GM12873 (cell line): ENCODE results near the gene C2CD2.

Experiments used
- TF ChIP-seq, protein P1 (sequence below): IDR thresholded peaks from 2 replicates; pipeline ENCODE4 v1.5.1; 2012; ENCODE audit warnings: low read depth, mild to moderate bottlenecking, moderate library complexity, low read length, control low read depth; ENCODE audit not compliant: insufficient read depth; ENCODE audit errors: missing control alignments

Gene C2CD2

DNA sequence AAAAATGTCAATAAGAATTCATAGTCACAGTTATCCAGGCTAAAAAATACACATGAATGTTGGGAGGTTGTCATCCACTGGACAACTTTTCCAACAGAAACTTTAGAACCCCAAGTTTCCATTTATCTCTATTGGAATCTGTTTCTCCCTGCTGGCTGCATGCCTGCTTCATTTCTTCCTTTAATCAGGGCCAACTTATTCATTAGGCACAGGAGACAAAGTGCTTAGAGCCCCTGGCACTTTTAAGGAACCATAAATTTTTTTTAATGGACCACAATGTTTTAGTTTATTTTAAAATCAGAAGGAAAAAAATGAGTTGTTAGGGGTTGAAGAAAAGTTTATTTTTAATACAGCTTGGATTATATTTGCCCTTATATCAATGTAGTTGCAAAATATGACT is 26.7 kb upstream of the C2CD2 start:
- TF ChIP-seq, protein P1, sequence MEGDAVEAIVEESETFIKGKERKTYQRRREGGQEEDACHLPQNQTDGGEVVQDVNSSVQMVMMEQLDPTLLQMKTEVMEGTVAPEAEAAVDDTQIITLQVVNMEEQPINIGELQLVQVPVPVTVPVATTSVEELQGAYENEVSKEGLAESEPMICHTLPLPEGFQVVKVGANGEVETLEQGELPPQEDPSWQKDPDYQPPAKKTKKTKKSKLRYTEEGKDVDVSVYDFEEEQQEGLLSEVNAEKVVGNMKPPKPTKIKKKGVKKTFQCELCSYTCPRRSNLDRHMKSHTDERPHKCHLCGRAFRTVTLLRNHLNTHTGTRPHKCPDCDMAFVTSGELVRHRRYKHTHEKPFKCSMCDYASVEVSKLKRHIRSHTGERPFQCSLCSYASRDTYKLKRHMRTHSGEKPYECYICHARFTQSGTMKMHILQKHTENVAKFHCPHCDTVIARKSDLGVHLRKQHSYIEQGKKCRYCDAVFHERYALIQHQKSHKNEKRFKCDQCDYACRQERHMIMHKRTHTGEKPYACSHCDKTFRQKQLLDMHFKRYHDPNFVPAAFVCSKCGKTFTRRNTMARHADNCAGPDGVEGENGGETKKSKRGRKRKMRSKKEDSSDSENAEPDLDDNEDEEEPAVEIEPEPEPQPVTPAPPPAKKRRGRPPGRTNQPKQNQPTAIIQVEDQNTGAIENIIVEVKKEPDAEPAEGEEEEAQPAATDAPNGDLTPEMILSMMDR: no peak

DNA sequence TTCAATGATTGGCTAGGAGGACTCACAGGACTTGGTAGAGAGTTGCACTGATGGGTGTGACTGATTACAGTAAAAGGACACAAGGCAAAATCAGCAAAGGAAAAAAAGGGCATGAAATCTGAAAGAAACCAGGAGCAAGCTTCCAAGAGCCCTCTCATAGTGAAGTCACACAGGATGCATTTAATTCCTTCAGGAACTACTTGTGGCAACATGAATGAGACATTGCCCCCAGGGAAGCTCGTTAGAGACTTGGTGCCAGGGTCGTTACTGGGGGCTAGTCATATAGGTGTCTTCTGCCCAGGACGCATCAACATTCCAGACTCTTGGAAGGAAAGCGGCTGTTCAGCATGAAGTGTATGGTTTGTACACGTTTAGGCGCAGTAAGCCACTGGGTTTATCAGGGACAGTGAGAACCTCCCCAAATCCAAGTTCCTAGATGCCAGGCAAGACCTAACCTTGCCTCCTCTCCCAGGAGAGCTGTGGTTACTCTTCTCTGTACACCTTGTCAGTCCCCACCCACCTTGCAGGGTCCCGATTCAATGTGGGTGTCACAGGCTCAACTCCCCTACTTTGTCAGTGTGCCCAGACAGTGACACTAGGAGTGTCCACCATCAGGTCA is 26.0 kb upstream of the C2CD2 start:
- TF ChIP-seq, protein P1: no peak

DNA sequence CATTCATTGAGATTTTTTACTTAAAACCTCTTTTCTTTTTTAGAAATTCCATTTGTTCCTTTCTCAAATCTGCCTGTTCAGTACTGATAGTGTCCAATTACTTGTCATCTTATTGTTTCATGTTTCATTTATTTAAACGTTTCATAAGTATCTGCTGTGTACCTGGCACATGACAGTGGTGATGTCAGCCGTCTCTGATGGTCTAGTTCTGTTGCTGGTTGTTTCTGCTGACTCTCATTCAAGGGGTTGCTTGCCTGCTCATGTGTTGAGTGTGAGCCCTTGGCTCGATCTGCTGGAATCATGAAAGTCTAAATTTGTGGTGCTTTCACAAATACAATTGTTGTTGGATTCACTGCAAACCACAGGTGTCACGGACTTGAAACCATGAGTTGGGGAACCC is 25.5 kb upstream of the C2CD2 start:
- TF ChIP-seq, protein P1: no peak

DNA sequence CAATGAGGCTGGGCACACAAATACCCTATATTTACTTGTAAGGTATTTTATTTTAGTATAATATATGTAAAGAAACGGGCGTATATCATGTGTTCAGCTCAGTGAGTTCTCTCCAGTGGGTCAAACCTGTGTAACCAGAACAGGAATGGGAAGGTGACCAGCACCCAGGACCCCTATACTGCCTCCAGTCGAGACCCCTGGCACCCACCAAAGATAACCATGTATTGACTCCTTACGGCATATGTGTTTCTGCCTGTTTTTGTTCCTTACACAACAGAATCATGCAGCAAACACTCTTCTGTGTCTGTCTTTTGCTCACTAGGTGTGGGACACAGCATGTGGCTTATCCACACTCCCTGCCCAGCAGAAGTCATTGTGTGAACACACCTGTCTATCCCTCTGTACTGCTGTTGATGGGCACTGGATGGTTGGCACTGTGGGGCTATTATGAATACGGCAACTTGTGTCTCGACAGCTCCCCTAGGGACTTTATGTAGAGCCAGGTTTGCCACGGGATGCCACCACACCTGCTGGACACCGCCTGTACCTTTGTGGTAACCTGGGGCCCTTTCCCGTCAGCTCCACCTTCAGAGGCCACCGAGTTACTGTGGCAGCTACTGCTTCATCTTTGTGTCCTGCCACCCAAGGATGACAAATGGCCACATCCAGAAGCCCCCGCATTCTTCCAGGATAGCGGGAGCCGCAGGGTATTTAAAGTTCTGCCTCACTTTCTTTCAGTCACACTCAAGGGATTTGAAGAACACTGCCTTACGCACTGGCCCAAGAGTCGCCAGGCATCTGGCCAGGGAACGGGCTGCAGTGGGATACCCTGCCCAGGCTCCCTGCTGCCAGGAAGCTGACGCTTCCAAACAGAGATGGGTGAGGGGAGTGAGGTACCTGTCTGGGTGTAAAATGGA is 23.5 kb upstream of the C2CD2 start:
- TF ChIP-seq, protein P1: no peak

DNA sequence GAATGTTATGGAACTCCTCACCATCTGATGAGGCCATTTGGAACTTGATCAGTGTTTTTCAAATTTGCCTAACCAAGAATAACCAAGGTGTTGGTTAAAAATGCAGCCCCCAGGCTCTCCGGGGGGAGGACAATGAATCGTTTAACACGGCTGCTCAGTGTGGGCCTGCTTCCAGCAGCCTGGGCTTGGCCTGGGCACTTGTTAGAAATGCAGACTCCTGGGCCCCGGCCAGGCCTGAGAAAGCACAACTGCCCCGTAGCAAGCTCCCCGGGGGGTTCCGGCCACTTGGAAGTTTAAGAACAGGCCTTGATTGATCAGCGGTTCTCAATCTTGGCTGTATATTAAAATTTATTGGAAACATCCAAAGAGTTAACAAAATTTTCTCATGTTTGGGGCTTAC is 22.8 kb upstream of the C2CD2 start:
- TF ChIP-seq, protein P1: no peak

DNA sequence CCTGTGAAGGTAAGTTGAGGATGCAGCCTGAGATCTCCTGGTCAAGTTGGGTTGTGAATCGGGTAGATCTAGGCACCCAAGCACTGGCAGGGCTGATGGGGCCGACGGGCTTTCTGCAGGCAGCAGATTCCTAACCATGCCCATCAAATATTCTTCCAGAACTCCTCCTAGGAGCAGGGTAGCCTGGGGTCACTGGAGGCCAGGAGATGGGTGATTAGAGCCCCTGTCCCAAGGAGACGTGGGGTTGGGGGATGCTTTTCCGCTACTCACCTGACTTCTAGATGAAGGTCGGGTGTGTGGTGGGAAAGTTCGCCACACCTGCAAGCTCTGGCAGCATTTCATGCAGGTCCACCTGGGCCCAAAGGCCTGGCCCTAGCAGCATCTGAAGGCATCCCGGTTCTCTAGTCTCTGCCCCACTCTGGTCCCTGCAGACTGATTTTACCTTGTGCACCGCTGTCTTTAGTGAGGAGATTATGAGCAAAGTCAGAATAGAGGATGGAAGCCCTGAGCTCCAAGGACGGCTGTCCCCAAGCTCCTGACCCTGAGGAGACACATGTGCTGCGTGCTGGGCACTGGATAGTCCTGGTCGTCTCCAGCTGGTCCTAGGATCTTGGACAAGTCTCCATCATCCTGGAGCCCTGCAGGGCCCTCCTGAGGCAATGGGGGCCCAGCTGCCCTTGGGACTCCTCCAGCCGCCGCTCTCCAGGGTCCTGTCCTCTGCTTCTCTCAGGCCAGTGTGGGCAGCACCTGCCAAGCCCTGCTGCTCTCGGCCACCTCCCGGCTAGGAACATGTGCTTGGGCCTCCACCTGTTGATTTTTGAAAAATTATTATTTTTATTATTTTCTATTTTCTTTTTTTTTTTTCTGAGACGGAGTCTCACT is 21.8 kb upstream of the C2CD2 start:
- TF ChIP-seq, protein P1: no peak

DNA sequence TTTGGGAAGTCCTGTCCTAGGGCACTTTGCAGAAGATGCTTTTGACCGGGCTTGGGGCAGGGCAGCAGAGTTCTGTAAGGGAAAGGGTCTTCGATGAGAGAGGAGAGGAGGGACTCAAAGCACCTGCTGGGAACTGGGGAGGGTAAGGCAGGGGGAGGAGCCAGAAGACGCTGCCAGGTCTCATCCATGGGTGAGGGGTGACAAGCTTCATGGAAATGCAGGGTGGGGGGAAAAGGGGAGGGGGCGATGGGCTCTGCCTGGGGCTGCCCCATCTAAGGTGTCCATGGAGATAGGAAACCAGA is 20.9 kb upstream of the C2CD2 start:
- TF ChIP-seq, protein P1: no peak
